Astrocyte of the hippocampus (primary cell): ENCODE data around the gene PFN4.
"Not testable (repeated sequence)": the region's sequence is repeated elsewhere in the genome, so short reads cannot be mapped to it uniquely, and the experiment has no call there.

Source experiments
- DNase-seq: peaks from one replicate; pipeline ENCODE4 v3.0.0; 2011; ENCODE audit warnings: low read depth, low spot score

The PFN4 gene

DNA sequence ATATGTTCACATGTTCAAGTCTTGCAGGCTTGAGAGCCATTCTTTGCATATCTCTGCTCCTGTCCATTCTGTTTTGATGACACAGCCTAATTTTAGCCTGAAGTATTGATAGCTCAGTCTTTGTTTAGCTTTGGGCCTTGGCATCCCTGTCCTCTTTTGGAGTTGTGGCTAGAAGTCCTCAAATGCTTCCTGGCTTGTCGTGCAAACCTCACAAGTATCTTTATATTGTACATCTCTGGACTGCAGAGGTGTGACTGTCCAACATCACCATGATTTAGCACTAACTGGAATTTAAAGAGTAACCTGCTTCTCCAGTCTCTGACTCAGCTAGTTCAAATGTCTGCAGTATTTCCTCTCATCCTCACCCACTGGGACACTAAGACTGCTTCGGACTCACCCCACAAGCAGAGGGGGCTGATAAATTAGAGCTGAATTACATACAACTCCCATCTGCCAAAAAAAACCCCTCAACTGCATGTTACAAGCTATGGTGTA, 11.7 kb downstream of the PFN4 start:
- DNase-seq: peak; percentile 11

DNA sequence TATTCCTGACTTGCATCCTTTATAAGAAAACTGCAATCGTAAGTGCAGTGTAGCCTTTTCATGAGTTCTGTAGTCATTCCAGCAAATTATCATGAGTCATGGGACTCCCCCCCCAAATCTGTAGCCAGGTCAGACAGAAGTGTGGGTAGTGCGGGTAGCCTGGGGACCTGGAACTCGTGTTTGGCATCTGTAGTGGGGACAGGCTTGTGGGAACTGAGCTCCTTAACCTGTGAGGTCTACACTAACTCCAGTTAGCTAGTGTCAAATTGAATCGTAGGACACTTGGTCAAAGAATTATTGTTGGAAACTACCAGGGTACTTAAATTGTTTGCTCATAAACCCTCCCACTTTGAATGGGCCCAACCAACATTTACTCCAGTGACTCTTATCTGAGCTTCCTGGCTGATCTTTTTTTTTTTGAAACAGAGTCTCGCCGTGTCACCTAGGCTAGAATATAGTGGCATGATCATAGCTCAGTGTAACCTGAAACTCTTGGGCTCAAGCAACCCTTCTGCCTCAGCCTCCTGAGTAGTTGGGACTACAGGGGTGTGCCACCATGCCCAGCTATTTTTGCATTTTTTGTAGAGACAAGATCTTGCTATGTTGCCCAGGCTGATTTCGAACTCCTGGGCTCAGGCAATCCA, 12.4 kb downstream of the PFN4 start:
- DNase-seq: no peak

DNA sequence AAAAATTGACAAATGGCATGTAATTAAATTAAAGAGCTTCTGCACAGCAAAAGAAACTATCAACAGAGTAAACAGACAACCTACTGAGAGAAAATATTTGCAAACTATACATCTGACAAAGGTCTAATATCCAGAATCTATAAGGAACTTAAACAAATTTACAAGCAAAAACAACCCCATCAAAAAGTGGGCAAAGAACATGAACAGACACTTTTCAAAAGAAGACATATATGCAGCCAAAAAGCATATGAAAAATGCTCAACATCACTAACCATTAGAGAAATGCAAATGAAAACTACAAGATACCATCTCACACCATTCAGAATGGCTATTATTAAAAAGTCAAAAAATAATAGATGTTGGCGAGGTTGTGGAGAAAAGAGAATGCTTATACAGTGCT, 13.7 kb downstream of the PFN4 start:
- DNase-seq: not testable (repeated sequence)

DNA sequence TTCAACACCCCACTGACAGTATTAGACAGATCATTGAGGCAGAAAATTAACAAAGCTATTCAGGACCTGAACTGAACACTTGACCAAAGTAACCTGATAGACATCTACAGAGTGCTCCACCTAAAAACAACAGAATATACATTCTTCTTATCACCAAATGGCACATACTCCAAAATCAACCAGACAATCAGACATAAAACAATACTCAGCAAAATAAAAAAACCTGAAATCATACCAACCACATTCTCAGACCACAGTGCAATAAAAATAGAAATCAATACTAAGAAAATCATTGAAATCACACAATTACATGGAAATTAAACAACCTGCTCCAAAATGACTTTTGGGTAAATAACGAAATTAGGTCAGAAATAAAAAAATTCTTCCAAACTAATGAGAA, 15.8 kb downstream of the PFN4 start:
- no peak for DNase-seq

DNA sequence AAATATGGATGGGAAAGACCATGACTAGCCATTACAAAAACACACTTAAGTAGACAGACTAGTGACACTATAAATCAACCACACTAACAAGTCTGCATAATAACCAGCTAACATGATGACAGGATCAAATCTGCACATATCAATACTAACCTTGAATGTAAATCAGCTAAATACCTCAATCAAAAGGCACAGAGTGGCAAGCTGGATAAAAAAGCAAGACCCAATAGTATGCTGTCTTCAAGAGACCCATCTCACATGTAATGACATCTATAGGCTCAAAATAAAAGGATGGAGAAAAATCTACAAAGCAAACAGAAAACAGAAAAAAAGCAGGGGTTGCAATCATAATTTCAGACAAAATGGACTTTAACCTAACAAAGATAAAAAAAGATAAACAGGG, 16.3 kb downstream of the PFN4 start:
- no peak for DNase-seq

DNA sequence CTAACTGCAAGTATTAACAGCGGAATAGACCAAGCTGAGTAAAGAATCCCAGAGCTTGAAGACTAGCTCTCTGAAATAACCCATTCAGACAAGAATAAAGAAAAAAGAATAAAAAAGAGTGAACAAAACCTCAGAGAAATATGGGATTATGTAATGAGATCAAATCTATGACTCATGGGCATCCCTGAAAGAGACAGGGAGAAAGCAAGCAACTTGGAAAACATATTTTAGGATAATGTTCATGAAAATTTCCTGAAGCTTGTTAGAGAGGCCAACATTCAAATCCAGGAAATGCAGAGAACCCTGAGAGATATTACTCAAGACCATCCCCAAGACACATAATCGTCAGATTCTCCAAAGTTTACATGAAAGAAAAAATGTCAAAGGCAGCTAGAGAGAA, 17.3 kb downstream of the PFN4 start:
- no peak for DNase-seq

DNA sequence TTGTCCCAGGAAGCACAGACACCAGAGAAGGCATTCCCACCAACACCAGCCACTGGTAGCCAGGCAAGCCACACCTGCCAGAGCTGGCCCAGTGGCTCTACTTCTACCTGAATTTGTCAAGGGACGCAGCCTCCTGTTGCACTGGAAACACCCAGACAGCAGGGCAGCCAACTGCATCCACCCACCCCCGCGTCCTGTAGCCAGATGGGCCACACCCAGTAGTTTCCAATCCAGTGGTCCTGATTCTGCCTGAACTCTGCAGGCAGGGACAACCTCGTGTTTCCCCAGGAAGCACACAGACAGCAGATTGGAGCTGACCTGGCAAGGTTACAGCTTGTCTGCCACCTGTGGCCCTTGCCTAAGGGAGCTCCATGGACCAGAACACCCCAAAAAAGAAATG, 18.2 kb downstream of the PFN4 start:
- DNase-seq: no peak

DNA sequence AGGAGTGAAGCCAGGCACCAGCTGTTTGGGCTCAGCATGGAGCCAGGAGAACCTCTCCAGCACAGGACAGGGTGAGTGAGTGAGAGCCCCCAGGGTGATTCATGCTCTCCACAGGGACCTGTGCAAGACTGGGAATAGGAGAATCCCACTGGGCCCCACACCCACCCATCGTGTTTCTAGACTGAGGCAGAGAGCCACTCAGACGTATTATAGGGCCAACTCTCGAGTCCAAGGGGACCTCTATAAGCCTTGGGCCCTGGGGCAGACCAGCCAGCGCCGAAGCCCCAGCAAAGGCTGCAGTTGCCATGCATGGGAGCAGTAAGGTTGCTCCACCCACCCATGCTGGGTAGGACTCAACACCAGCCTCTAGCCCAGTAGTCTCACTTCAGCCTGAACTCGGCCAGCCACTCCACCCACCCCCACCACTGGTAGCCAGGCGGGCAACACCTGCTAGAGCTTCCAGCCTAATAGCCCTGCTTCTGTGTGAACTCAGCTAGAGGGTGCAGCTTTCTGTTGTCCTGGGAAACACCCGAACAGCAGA, 19.0 kb downstream of the PFN4 start:
- no peak for DNase-seq

DNA sequence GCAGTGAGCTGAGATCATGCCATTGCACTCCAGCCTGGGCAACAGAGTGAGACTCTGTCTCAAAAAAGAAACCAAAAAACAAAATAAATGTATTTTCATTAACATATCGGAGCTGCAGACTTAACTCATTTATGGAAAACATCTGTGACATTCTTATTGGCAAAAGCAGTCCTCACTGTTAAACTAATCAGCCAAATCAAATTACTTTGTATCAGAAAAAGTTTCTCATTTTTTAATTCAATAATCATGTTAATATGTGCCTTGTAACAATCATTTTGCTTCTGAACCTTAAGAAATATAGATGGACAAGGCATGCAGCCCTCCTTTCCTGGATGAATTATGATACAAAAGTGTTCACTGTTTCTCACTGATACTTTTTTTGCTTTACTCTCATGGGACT, 20.5 kb downstream of the PFN4 start:
- no peak for DNase-seq

DNA sequence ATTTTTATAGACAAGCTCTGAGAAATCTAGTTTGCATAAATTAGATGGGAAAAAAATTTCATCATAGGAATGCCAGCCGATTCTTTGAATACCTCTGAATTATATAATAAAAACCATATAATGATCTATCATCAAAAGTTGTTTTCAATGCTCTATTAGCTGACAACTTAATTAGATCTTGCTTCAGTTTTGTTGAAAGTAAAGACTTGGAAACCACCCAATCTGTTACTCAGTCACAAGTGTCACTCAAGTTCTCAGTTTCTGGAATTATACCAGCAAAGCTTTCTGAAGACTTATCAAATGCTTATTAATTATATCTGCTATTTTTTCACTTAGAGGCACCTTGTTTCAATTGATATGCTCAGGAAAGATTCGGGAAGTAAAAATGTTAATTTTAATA, 21.1 kb downstream of the PFN4 start:
- no peak for DNase-seq

DNA sequence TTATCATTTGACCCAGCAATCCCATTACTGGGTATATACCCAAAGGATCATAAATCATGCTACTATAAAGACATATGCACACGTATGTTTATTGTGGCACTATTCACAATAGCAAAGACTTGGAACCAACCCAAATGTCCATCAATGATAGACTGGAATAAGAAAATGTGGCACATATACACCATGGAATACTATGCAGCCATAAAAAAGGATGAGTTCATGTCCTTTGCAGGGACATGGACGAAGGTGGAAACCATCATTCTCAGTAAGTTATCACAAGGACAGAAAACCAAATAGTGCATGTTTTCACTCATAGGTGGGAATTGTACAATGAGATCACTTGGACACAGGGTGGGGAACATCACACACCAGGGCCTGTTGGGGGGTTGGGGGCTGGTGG, 22.4 kb downstream of the PFN4 start:
- not testable (repeated sequence) for DNase-seq

DNA sequence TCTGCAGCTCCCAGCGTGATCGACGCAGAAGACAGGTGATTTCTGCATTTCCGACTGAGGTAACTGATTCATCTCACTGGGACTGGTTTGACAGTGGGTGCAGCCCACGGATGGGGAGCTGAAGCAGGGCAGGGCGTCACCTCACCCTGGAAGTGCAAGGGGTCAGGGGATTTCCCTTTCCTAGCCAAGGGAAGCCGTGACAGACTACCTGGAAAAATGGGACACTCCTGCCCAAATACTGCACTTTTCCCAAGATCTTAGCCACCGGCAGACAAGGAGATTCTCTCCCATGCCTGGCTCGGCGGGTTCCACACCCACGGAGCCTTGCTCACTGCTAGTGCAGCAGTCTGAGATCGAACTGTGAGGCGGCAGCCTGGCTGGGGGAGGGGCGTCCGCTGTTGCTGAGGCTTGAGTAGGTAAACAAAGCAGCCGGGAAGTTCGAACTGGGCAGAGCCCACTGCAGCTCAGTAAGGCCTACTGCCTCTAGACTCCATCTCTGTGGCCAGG, 27.9 kb downstream of the PFN4 start:
- DNase-seq: not testable (repeated sequence)

DNA sequence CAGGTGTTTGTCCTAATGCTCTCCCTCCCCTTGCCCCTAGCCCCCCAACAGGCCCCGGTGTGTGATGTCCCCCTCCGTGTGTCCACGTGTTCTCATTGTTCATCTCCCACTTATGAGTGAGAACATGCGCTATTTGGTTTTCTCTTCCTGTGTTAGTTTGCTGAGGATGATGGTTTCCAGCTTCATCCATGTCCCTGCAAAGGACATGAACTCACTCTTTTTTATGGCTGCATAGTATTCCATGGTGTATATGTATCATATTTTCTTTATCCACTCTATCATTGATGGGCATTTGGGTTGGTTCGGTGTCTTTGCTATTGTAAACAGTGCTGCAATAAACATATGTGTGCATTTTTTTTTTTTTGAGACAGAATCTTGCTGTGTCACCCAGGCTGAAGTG, 29.9 kb downstream of the PFN4 start:
- not testable (repeated sequence) for DNase-seq

DNA sequence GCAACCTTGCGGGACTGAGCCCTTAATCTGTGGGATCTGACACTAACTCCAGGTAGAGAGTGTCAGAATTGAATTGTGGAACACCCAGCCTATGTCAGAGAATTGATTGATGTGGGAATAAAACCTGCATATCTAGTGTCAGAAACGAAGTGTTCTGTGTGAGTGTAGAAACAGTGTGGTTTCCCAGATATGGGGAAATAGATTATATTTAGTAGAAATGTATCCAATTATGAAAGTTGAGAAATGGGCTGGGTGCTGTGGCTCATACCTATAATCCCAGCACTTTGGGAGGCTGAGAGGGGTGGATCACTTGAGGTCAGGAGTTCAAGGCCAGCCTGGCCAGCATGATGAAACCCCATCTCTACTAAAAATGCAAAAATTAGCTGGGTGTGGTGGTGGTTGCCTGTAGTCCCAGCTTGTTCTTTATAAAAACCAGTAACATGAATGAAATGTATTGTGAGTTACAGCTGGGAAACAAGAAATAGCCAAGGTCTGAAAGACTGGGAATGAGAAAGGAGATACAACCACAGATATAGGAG, 34.2 kb downstream of the PFN4 start:
- DNase-seq: no peak

DNA sequence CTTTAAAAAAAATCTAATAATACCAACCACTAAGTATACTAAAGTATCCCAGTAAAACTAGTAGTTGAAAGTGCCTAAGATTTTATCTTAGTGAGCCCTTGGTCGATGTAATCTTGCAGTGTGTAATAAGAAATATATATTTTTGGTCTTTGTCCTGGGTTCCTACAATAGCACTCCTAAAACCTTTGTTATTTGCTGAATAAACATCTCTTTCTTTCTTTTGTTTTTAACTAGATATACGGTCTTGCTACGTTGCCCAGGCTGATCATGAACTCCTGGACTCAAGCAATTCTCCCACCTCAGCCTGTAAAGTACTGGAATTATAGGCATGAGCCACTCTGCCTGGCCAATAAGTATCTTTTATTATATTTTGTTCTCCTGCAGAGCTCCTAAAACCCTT, 36.1 kb downstream of the PFN4 start:
- no peak for DNase-seq

DNA sequence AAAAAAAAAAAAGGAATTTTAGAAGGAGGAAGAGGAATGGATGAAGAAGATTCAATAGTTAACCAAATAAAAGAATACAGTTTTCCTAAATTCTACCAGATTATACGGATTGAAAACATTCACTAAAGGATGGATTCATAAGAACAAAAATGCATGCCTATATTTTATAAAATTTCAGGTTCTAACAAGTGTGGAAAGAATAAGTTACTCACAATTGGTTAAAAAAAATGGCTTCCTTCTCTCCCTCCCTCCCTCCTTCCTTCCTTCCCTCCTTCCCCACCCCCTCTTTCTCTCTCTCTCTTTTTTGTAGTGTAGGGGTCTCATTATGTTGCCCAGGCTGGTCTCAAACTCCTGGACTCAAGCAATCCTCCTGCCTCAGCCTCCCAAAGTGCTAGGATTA, 36.9 kb downstream of the PFN4 start:
- DNase-seq: no peak

DNA sequence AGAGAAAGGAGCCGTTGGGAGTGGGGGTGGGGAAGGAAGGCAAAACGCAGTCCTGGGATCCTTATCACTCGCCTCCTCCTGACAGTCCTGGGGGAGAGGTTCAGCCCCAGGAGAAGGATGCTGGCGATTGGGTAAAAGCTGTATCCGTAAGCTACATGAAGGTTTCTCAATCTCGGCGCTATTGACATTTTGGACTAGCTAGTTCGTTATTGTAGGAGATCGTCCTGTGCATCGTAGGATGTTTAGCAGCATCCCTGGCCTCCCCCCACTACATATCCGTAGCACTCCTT, 38.0 kb downstream of the PFN4 start:
- DNase-seq: no peak

DNA sequence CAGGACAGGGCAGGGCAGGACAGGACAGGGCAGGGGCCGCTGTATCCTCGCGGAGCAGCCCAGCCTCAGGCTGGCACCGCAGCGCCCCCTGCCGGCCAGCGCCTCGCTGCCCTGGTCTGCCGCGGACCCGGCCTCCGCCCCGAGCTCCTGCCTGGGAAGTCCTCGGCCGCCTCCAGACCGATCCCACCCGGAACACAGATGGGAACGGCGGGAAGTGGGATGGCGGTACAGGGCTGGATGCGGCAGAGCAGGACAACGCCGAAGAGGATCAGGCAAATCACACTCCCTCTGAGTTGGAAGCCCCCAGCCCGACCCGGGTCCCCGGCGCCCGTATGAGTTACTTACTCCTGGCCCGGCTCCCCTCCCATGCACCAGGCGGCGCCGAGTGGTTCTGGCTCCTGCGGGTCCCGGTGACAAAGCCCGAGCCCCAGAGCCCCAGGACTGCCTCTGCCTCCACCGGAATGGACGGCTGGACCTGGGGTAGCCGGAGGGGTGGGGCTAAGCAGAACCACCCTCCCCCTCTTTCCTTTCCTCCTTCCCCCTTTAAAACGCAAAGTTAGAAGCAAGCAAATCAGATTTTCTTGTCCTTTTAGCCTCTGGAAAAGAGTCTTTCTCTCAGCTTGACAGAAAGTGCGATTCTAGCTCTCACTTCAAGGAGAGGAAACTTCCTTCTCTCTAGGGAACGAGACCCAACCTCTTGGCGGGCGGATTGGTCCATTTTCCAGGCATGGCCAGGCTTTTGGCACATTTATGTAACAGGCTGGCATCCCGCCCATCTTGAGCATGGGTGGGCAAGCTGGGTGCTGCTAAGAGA, 38.5 kb downstream of the PFN4 start, which contains the start of gene TP53I3:
Gene TP53I3, minus strand, starts transcription at position 449 of the 814 bp plus-strand sequence. CDS start 508 bp downstream, outside the sequence.
- DNase-seq: peak; percentile 98

DNA sequence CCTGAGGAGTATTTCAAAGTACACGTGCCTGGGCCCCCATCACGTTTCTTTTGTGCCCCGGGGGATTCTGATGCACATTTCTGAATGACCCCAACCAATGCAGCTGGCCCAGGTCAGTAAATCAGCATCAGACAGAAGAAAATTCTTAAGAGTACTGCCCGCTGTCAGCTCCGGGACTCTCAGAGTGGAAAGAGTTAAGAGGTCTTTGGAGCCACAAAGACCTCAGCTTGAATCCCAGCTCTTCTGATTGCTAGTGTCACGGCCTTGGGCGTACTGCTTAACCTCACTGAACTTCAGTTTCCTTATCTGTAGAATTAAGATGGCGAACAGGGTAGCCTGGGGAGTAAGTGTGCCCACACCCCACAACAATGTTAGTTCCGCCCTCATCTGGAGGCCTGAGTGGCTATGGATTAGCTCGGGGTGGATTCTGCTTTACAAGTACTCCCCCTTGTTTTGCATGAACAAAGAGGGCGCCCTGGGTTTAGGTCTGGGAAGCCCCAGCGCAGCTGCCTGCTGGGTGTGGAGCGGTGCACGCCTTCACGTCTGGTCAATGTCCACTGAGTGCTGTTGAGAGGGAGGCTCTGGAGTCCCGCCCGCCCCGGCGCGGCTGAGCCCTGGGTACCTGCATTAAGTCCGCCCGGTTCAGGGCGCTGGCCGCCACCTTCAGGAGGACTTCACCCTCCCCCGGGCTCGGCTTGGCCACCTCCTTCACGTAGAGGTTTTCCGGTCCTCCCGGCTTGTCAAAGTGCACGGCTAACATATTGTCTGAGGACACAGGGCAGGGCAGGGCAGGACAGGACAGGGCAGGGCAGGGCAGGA, 39.4 kb downstream of the PFN4 start:
- peak; percentile 91 for DNase-seq

DNA sequence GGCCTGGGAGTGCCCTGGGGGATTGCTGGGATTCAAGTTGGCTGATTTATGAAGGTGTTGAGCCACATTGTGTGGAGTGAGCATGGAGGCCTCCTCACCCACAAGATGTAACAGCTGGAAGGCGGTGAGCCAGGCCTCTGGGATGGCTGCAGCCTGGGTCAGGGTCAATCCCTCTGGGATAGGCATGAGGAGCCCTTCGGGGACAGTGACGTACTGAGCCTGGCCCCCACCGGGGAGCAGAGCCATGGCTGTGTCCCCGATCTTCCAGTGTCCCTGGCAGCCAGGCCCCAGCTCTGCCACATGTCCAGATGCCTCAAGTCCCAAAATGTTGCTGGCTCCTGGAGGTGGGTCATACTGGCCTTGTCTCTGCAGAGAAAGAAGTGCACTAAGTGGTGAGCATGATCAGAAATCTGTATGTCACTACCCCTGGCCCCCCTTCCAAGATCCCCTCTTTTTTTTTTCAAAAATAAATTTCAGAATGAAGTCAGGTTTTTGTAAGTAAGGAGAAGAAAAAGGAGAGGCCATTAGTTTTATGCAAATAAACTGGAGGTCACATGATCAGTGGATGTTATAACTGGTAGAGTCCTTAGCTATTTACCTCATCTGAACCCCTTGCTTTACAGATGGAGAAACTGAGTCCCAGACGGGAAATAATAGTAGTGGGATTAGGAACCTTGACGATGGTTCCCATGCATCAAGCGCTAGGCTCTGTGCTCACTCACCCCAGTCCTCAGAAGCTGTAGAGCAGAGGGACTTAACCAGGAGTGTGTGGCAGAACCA, 40.2 kb downstream of the PFN4 start:
- no peak for DNase-seq

DNA sequence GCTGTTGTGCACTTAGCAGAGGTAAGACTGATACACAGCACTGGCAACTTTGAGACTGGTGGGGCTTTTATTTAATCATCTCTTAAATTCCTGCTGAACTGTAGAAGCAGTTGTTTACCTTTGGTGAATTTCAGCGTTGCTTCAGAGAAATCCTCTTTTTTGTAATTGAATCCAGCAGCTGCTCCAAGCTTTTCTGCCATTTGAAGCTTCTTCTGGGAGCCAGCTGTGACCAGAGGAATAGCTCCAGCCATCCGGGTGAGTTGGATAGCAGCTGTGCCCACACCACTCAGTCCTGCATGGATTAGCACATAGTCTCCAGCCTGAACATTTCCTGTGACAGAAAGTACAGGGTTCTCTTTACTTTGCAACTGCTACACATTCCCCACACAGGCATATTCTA, 42.4 kb downstream of the PFN4 start:
- DNase-seq: no peak
